Right cardiac atrium (tissue), 5 donors: Measurements from ENCODE around the gene NOS3. TPM values are rescaled to one million over a fixed set of nuclear protein-coding genes. Genes with fewer than 3 reads are reported as not detected.

Experiments used
- ATAC-seq, 2 donors: fragments of 200-7000 bp; cut with Tn5 transposase; one replicate each; pipeline versions ENCODE4 v1.8.0 to v1.9.1; 2020; ENCODE audit warnings: moderate library complexity in 2 of 2, mild to moderate bottlenecking in 1 of 2
- DNase-seq, 3 donors: peaks; one replicate each; pipeline ENCODE4 v3.0.0-alpha.2; 2020
- H3K27ac ChIP-seq: one replicate; pipeline ENCODE4 v1.5.1; 2013; ENCODE audit warnings: mild to moderate bottlenecking, low read length, control low read depth, moderate library complexity
- H3K27me3 ChIP-seq: one replicate; pipeline ENCODE4 v1.6.1; 2013; ENCODE audit not compliant: control insufficient read depth, insufficient read depth
- H3K4me1 ChIP-seq: one replicate; pipeline ENCODE4 v1.6.1; 2013; ENCODE audit warnings: low read length; ENCODE audit not compliant: control insufficient read depth, insufficient read depth
- H3K4me3 ChIP-seq: one replicate; pipeline ENCODE4 v1.5.1; 2013; ENCODE audit warnings: low read length, control low read depth
- H3K9me3 ChIP-seq: one replicate; pipeline ENCODE4 v1.6.1; 2013; ENCODE audit warnings: low read length; ENCODE audit not compliant: control insufficient read depth
- WGBS: extraction: QIAGEN DNeasy Blood & Tissue Kit; methylation state at CpG from one replicate; pipeline ENCODE4 v1.1.7; 2013; 5-methylcytosine and 5-hydroxymethylcytosine counted together
- intact Hi-C, 4 donors: fragments of 100-400 bp; cut with DNase I; formaldehyde crosslinking; loops; one replicate each; pipeline versions ENCODE4 v1.11.0 to v1.14.0; 2022 to 2023
- polyA plus RNA-seq: library from polyadenylated mRNA; stranded (reverse); fragments of 200-250 nt; gene quantifications from one replicate; pipeline ENCODE4 v1.2.3, GENCODE V29; 2013
- total RNA-seq, 4 donors: library from RNA; stranded (reverse); fragmentation: NEBNext Ultra II Directional; extraction: Animal tissue kit (Norgen Biotek cat#: 25700); gene quantifications; one replicate each; pipeline ENCODE4 v1.2.1, GENCODE V29; 2021
- donor health status: healthy with polysubstance abuse.
- donor health status: DM: no; HTN: yes; CAD: no.
- donor health status: DM: no; HTN: no; CAD: no.
- donor health status: DM: no; HTN: yes; CAD: no; lungs with severe emphysema.
- donor health status: DM: yes; HTN: yes; CAD: no.

Gene NOS3
- total and polyA plus RNA-seq, 5 donors, result 13.5 to 80.4 (median 21.4) TPM

DNA sequence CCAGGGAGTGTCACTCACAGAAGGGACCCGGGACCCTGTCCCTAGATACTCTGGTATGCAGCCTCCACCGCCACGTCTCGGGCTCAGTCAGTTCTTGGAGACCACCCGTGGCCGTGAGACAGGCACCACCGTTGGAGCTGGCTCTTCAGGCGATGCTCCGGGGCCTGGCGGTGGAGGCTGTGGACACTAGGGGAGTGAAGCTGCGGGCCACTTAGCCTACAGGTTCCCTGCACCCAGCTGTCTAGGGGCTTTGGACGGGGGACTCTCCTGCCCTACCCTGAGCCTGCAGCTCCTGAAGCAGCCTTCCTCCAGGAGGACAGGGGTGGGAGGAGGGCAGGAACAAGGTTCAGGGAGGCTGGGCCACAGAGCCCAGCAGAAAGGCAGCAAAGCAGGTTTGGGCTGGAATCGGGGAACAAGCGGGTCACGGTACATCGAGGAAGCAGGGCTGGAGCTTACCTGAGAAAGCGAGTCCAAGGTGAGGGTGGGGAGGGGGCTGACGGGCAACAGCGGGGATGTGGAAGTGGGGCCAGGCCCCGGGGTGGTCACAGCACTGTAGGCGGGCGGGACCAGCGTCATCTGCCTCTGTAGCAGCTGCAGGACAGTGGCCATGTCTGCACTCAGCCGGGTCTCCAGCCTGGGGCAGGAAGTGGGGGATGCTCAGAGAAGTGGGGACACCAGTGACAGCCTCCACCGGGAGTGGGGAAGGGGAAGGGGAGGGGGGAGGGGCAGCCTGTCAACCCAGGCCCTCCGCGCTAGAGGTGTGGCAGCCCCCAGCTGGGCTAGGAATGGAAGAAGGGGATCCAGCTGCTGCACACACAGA lies 44.2 kb upstream of the NOS3 start:
- DNase-seq, result peak in 1 of 3 donors; percentile 50

DNA sequence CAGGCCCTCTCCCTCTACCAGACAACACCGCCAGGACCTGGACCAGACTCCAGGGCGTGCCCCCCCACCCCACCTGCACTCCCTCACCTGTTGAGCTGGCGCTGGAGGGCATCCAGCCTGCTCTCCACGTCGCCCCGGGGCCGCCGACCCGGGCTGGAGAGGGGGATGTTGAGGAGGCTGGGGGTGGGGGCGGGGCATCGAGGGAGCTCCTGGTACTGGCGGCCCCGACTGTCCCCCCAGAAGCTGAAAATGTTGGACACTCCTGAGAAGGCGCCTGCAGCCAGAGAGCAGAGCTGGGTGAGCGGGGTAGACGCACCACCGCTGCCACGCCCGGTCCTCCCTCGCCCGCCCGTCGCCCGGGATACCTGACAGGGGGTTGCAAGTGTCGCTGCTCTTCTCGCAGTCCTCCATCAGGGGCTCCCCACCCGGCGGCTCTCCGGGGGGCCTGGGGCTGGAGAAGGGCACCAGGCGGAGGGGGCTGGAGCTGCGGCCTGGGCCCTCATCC lies 43.5 kb upstream of the NOS3 start:
- Histone ChIP-seq H3K4me1 (no peaks in the 10 kb centered on the region), H3K27ac (no peak overlapping the region), H3K4me3 (no peak overlapping the region), H3K9me3 (no peaks in the 10 kb centered on the region), H3K27me3 (no peaks in the 10 kb centered on the region)
- ATAC-seq (no peak), DNase-seq (peak in 1 of 3 donors; percentile 48)
- intact Hi-C loops, result no loop called here
- 30% methylated on average over 31 of the region's 31 CpGs for WGBS

More for the DNA sequence above, 44.2 kb upstream of the NOS3 start:
- ATAC-seq, result peak in 1 of 2 donors; percentile 1
- Histone ChIP-seq H3K9me3 (no peaks in the 10 kb centered on the region), H3K4me1 (no peaks in the 10 kb centered on the region), H3K4me3 (no peak overlapping the region), H3K27ac (peak overlapping the region; percentile 27), H3K27me3 (no peaks in the 10 kb centered on the region)
- WGBS, result 70% methylated on average over 27 of the region's 27 CpGs
- intact Hi-C loops, result no loop called here

DNA sequence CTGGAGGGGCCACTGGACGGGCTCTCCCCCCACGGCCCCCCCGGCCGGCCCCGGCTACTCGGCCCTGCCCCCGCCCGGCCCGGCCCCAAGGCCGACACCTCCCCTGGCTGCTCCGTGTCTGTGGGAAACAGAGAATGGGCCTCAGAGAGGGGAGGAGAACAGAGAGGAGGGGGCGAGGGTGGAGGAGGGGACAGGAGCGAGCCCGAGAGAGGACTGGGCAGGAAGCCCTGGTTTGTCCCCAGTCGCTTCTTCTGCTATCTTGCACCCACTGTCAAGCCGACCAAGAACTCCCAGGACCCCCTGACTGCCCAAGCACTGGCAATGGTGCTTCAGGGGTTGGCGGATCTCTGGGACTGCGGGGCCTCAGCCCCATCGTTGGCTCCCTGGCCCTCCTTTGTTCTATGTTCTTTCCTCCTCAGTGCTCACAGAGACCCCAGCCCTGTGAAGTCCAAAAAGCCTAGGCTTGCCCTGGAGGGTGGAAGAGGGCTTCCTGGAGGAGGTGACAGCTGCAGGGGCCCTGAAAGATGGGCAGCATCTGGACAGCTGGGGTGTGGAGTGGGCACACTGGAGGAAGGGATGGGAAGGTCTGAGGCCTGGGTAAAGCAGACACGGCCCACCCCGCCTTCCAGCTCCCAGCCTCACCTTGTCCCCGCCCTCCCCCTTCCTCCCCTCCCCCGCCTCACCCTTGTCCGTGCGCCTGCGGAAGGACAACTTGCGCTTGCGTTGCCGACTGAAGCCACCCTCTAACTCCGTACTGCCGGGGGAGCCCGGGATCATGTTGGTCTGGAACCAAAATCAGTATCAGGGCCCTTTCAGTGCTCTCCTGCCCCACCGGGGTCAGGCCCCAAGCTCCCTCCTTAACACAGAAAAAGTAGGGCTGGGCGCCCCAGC lies 42.8 kb upstream of the NOS3 start:
- ATAC-seq (no peak), DNase-seq (peak in 1 of 3 donors; percentile 53)
- no peak overlapping the region for H3K4me3 ChIP-seq
- no peak overlapping the region for H3K27ac ChIP-seq
- no peaks in the 10 kb centered on the region for H3K4me1 ChIP-seq
- intact Hi-C loops, result no loop called here
- WGBS, result 35% methylated on average over 34 of the region's 34 CpGs
- H3K9me3 ChIP-seq, result no peaks in the 10 kb centered on the region
- H3K27me3 ChIP-seq, result no peaks in the 10 kb centered on the region

DNA sequence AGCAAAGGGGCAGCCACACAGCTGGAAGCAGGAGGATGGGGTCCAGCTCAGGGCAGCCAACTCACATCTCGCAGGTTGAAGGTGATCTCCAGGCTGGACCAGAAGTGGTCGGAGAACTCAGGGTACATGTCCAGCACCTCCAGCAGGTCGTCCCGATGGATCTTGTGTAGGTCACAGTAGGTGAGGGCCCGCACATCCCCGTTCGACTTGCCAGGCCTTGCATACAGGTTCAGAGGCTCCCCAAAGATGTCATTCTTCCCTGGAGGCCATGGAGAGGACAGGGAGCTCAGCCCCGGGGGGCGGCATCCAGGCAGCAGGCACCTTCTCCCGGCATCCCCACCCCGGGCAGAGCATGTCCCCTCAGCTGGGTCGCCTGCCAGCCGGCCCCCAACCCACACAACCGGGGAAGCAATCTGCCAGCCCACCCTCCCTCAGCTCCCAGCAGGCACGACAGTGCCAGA lies 42.0 kb upstream of the NOS3 start:
- Histone ChIP-seq H3K27me3 (no peaks in the 10 kb centered on the region), H3K9me3 (no peaks in the 10 kb centered on the region), H3K4me1 (no peaks in the 10 kb centered on the region), H3K4me3 (no peak overlapping the region), H3K27ac (no peak overlapping the region)
- no peak for DNase-seq
- intact Hi-C loops, result no loop called here
- 82% methylated on average over 15 of the region's 15 CpGs for WGBS
- no peak for ATAC-seq

DNA sequence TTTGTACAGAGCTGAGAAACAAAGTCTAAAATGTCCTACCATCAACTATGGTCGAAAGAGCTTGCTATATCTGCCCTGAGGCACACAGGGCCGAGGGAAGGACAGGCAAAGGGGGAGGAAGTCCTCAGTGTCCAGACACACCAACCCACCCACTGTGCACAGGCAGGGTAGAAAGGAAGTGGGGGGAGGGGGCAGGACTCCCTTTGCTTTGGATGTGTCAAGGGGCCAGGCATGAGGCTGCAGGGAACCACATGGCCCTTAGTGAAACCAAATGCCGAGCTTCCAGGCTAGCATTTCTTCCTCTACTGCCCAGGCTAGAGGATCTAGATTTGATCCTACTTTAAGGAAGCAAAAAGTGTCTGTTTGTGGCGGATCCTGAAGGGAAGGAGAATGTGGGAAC lies 41.3 kb upstream of the NOS3 start:
- no peak overlapping the region for H3K27ac ChIP-seq
- DNase-seq, result no peak
- no peaks in the 10 kb centered on the region for H3K27me3 ChIP-seq
- WGBS, result 53% methylated on average over 4 of the region's 4 CpGs
- H3K9me3 ChIP-seq, result no peaks in the 10 kb centered on the region
- peaks cover 2% of the 10 kb centered on the region for H3K4me1 ChIP-seq
- ATAC-seq, result no peak
- no peak overlapping the region for H3K4me3 ChIP-seq
- intact Hi-C loops, result no loop called here

DNA sequence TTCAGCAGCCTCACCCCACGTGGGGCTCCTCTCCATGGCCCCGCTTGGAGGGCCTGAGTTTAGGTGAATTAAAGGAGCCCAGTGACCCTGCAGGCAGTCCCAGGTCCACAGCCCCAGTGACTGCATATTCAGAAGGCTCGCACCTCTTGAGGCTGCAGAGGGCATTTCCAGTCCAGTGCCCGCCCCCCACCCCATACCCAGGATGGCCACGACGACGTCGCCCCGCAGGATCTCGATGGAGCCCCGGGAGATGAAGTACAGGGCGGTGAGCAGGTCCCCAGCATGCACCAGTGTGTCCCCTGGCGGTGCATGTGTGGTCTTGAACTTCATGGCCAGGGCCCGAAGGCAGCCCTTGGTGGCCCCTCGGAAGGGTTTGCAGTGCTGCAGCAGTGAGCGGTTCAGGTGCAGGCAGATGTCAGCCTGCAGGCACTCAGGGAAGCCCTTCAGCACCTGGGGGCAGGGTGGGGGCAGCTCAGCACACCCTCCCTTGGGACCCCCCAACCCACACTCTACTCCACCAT lies 40.8 kb upstream of the NOS3 start:
- DNase-seq (peak in 1 of 3 donors; percentile 36), ATAC-seq (no peak)
- peaks cover 2% of the 10 kb centered on the region for H3K4me1 ChIP-seq
- H3K27me3 ChIP-seq, result no peaks in the 10 kb centered on the region
- intact Hi-C loops, result loop anchor here in 1 of 4 donors (10.0 kb wide), 1 partner anchor 45 kb away; no protein-coding TSS in a partner anchor
- WGBS, result 83% methylated on average over 16 of the region's 16 CpGs
- no peaks in the 10 kb centered on the region for H3K9me3 ChIP-seq
- H3K4me3 ChIP-seq, result no peak overlapping the region
- no peak overlapping the region for H3K27ac ChIP-seq

DNA sequence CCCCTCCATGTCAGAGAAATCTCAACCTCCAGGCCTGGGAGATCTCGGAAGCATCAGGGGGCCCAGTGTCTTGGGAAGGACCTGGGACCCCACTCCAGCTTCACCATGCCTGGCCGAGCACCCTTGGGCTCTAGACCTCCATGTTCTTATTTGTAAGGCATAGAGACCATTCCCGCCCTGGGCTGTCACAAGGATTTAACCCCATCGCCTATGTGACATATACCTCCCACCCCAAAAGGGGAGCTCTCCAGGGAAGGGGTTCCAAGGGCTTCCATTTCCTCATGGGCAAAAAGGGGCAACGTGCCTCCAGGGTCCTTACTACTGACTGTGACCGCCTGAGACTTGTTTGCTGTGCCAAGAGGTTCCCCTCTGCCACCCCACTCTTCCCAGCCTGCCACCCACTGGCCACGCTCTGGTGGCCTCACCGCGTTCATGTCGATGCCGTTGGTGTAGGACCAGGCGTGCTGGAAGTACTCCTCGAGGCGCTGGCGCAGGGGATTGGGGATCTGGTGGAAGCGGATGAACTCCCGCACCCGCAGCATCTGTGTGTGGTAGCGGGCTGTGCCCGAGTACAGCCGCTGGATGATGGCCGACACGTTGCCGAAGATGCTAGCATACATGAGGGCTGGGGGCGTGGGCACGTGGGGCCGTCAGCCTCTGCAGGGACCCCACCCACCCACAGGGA lies 40.2 kb upstream of the NOS3 start:
- H3K27me3 ChIP-seq, result no peaks in the 10 kb centered on the region
- WGBS, result 96% methylated on average over 27 of the region's 27 CpGs
- intact Hi-C loops, result loop anchor here in 1 of 4 donors (10.0 kb wide), 1 partner anchor 46 kb away; no protein-coding TSS in a partner anchor
- peaks cover 2% of the 10 kb centered on the region for H3K4me1 ChIP-seq
- no peak for ATAC-seq
- H3K27ac ChIP-seq, result no peak overlapping the region
- no peaks in the 10 kb centered on the region for H3K9me3 ChIP-seq
- DNase-seq, result peak in 1 of 3 donors; percentile 30
- H3K4me3 ChIP-seq, result no peak overlapping the region

DNA sequence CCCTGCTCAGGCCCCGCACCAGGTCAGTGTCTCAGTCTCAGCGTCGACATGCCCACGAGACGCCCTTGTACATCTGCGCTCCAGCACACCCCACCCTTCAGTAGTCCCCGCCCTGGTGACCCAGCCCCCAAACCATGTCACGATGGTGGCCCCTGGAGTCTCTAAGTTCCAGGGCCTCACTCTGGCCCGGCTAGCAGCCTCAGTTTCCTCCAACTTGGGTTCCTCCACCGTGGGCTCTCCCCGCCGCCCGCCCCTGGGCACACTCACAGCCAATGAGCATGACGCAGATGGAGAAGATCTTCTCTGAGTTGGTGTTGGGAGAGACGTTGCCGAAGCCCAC lies 39.7 kb upstream of the NOS3 start:
- 93% methylated on average over 16 of the region's 16 CpGs for WGBS
- Histone ChIP-seq H3K9me3 (no peaks in the 10 kb centered on the region), H3K4me1 (peaks cover 2% of the 10 kb centered on the region), H3K27ac (no peak overlapping the region), H3K27me3 (no peaks in the 10 kb centered on the region), H3K4me3 (no peak overlapping the region)
- ATAC-seq (no peak), DNase-seq (peak in 1 of 3 donors; percentile 29)
- intact Hi-C loops, result loop anchor here in 1 of 4 donors (10.0 kb wide), 1 partner anchor 46 kb away; no protein-coding TSS in a partner anchor

DNA sequence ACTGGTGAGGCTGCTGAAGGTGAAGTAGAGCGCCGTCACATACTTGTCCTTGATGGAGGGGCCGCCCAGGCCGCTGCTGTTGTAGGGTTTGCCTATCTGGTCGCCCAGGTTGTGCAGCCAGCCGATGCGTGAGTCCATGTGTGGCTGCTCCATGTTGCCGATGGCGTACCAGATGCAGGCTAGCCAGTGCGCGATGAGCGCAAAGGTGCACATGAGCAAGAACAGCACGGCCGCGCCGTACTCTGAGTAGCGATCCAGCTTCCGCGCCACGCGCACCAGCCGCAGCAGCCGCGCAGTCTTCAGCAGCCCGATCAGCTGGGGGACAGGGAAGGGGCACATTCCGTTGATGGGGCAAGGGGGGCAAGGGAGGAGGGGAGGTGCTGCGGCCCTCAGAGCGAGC lies 39.3 kb upstream of the NOS3 start:
- WGBS, result 96% methylated on average over 28 of the region's 28 CpGs
- ATAC-seq (no peak), DNase-seq (peak in 2 of 3 donors; percentile 41 to 51)
- intact Hi-C loops, result loop anchor here in 1 of 4 donors (10.0 kb wide), 1 partner anchor 47 kb away; no protein-coding TSS in a partner anchor
- H3K4me1 ChIP-seq, result peaks cover 2% of the 10 kb centered on the region
- no peak overlapping the region for H3K4me3 ChIP-seq
- H3K27me3 ChIP-seq, result no peaks in the 10 kb centered on the region
- no peaks in the 10 kb centered on the region for H3K9me3 ChIP-seq
- no peak overlapping the region for H3K27ac ChIP-seq

DNA sequence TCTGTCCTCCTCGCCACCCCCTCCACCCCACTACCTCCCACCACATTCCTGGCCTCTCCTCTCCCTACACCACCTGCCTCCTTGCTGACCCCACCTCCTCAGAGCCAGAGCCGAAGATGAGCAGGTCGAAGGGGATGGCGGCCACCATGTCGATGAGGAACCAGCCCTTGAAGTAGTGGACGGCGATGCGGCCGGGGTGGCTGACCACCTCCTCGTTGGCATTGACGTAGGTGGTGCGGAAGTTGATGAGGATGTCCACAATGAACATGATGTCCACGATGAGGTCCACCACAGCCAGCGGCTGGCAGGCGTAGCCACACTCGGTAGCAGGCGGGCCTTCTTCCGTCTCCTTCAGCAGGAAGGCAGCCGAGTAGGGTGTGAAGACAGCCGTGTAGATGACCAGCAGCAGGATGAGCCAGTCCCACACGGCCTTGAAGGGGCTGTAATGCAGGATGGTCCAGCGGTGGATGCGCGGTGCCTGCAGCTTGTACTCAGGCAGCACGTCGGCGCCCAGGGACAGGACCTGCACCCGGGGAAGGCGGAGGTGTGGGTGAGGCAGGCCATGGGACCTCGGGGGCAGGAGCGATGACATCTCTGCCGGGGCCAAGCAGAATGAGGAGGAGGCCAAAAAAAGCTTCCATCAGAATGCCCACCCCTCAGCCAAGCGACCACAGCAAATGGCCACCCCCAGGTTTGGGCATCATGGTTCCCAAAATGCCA lies 38.3 kb upstream of the NOS3 start:
- Histone ChIP-seq H3K4me1 (peaks cover 3% of the 10 kb centered on the region), H3K27ac (no peak overlapping the region), H3K4me3 (no peak overlapping the region), H3K9me3 (no peaks in the 10 kb centered on the region), H3K27me3 (no peaks in the 10 kb centered on the region)
- ATAC-seq (no peak), DNase-seq (peak in 2 of 3 donors; percentile 43 to 56)
- intact Hi-C loops, result loop anchor here in 1 of 4 donors (10.0 kb wide), 1 partner anchor 48 kb away; no protein-coding TSS in a partner anchor
- WGBS, result 81% methylated on average over 33 of the region's 33 CpGs
